ENCODE results near the gene SETD5.

DNA sequence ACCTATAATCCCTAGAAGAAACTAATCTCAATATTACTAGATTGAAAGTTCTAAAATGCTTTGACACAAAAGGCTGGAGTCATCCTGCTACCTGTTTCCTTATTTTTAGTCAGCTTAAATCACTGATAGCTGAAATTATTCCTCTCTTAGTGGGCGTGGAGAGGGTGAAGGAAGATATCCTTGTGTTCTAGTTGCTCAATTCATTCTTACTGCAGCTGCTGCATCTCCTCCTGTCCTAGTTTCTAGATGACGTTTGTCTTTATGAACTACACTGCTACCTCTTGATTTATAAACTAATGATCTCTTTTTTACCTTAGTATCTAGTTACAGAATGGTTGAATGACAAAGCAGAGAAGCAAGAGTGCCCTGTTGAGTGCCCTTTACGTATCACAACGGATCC lies 50.7 kb downstream of the SETD5 start:
- TF ChIP-seq EZH2 (IDR thresholded peaks at IDR 0.05; ENCODE audit: borderline replicate concordance, low read depth, low read length, severe bottlenecking) (no peak), CTCF (IDR thresholded peaks at IDR 0.05; ENCODE audit: borderline replicate concordance, extremely low read depth, low read length, poor library complexity, severe bottlenecking) (no peak)

Data from DND-41 (cell line).